Caco-2 (cell line): ENCODE data around the gene ZNF385C. TPM values are rescaled to one million over a fixed set of nuclear protein-coding genes. Genes with fewer than 3 reads are reported as not detected.

Experiments used
- BruUV-seq: library from RNA; stranded (reverse); fragments of 400-500 nt; replicated peaks from 2 replicates; lab custom pipeline; 2021; lab: Mats Ljungman, UMichigan
- CTCF ChIA-PET: fragments of 300-600 bp; sonication (Branson Sonifier 250); formaldehyde crosslinking; loops from one replicate; lab custom pipeline; 2022; ENCODE audit warnings: antibody characterized with exemption; lab: Charles Lee
- POLR2A ChIA-PET: fragments of 300-600 bp; sonication (Branson Sonifier 250); formaldehyde crosslinking; loops from one replicate; lab custom pipeline; 2022; ENCODE audit warnings: antibody characterized with exemption; lab: Charles Lee
- DNase-seq, 2 experiments: peaks; one replicate each; pipeline versions ENCODE4 v3.0.0 to v3.0.0-alpha.2; 2020 to 2022
- H3K27me3 ChIP-seq: replicated peaks from 2 replicates; pipeline ENCODE4 v1.6.0; 2011; ENCODE audit warnings: low read length; ENCODE audit not compliant: control insufficient read depth, insufficient read depth
- H3K36me3 ChIP-seq: 2 replicates; pipeline ENCODE4 v1.5.1; 2011; ENCODE audit warnings: low read length; ENCODE audit not compliant: control insufficient read depth, insufficient read depth
- H3K4me1 ChIP-seq: fragments of 250-450 bp; sonication (Bioruptor Pico); 2 replicates; pipeline ENCODE4 v1.5.1; 2020; ENCODE audit warnings: mild to moderate bottlenecking
- H3K4me3 ChIP-seq: 2 replicates; pipeline ENCODE4 v1.5.1; 2011; ENCODE audit warnings: low read depth, mild to moderate bottlenecking, control low read depth, low read length
- H3K9me3 ChIP-seq: fragments of 250-450 bp; sonication (Bioruptor Pico); 2 replicates; pipeline ENCODE4 v1.5.1; 2020; ENCODE audit warnings: mild to moderate bottlenecking, moderate library complexity
- H3K27ac Mint-ChIP-seq: one replicate; pipeline ENCODE4 v1.8.0; 2022; ENCODE audit warnings: mixed read lengths; ENCODE audit not compliant: unreplicated experiment
- H3K27me3 Mint-ChIP-seq: one replicate; pipeline ENCODE4 v1.8.0; 2022; ENCODE audit warnings: mixed read lengths; ENCODE audit not compliant: insufficient read depth, unreplicated experiment
- H3K36me3 Mint-ChIP-seq: one replicate; pipeline ENCODE4 v1.8.0; 2022; ENCODE audit warnings: mild to moderate bottlenecking, mixed read lengths; ENCODE audit not compliant: insufficient read depth, unreplicated experiment
- H3K4me1 Mint-ChIP-seq: one replicate; pipeline ENCODE4 v1.8.0; 2022; ENCODE audit warnings: low read depth, mixed read lengths; ENCODE audit not compliant: unreplicated experiment
- H3K4me3 Mint-ChIP-seq: one replicate; pipeline ENCODE4 v1.8.0; 2022; ENCODE audit warnings: mild to moderate bottlenecking, moderate library complexity, mixed read lengths; ENCODE audit not compliant: unreplicated experiment
- H3K9me3 Mint-ChIP-seq: one replicate; pipeline ENCODE4 v1.8.0; 2022; ENCODE audit warnings: mixed read lengths; ENCODE audit not compliant: unreplicated experiment
- CTCF ChIP-seq, 2 experiments: fragments of 200-600 bp in 1 of 2; IDR thresholded peaks; 1 replicate in 1 of 2; 2 replicates in 1 of 2; pipeline versions ENCODE4 v1.5.1 to v1.8.0; 2011 to 2022; ENCODE audit warnings: antibody characterized with exemption in 1 of 2, control low read depth in 1 of 2, inconsistent platforms in 1 of 2, low read depth in 1 of 2, low read length in 1 of 2, mild to moderate bottlenecking in 1 of 2, moderate library complexity in 1 of 2; ENCODE audit not compliant: insufficient read depth in 1 of 2, severe bottlenecking in 1 of 2, unreplicated experiment in 1 of 2
- intact Hi-C: fragments of 100-400 bp; cut with micrococcal nuclease; formaldehyde crosslinking; loops from one replicate; pipeline ENCODE4 v1.10.0; 2022; ENCODE audit not compliant: unreplicated experiment
- total RNA-seq: library from RNA; stranded (reverse); gene quantifications from 2 replicates; pipeline ENCODE4 v1.2.3, GENCODE V29; 2022

Gene ZNF385C
- total RNA-seq, 1 experiment from 2014 or later, result 1.5 TPM

GRCh38 chr17:42018988-42019387 is 79.3 kb downstream of the ZNF385C start:
- TF ChIP-seq CTCF (IDR thresholded peaks at IDR 0.05; ENCODE audit: insufficient read depth in 1 of 2, low read depth in 1 of 2, low read length in 1 of 2, severe bottlenecking in 1 of 2, unreplicated experiment in 1 of 2), result no peak
- intact Hi-C loops, result loop anchor here (2.0 kb wide), 1 partner anchor 100 kb away; the partner anchor contains the start of gene ACLY
- no peak for DNase-seq
- Histone ChIP-seq H3K36me3 (0 out of 2 replicates have a peak, but pooled peaks cover 6% of the 10 kb centered on the region), H3K27me3 (no peaks in the 10 kb centered on the region), H3K4me3 (no peak overlapping the region), H3K4me1 (peaks cover 22% of the 10 kb centered on the region), H3K9me3 (no peaks in the 10 kb centered on the region)
- no peaks in the 10 kb centered on the region for H3K27me3 Mint-ChIP-seq
- H3K4me3 Mint-ChIP-seq, result peak overlapping the region; percentile 88
- no TSS peak for BruUV-seq
- H3K4me1 Mint-ChIP-seq, result peaks cover 25% of the 10 kb centered on the region
- H3K27ac Mint-ChIP-seq, result no peak overlapping the region
- POLR2A ChIA-PET, result interaction anchor here (0.9 to 3.5 kb wide), 3 partner anchors 16 to 233 kb away, joined by 3 to 40 read pairs (median 27); partner anchors contain the start of genes CNP and JUP
- CTCF ChIA-PET, result interaction anchor here (0.6 to 1.4 kb wide), 3 partner anchors 16 to 148 kb away, joined by 3 to 17 read pairs (median 6); no protein-coding TSS in a partner anchor
- H3K36me3 Mint-ChIP-seq, result peaks cover 59% of the 10 kb centered on the region
- H3K9me3 Mint-ChIP-seq, result no peaks in the 10 kb centered on the region

GRCh38 chr17:42018339-42018738 is 79.9 kb downstream of the ZNF385C start:
- TF ChIP-seq CTCF (IDR thresholded peaks at IDR 0.05; ENCODE audit: insufficient read depth in 1 of 2, low read depth in 1 of 2, low read length in 1 of 2, severe bottlenecking in 1 of 2, unreplicated experiment in 1 of 2), result no peak
- BruUV-seq, result no TSS peak
- Histone ChIP-seq H3K36me3 (0 out of 2 replicates have a peak, but pooled peaks cover 3% of the 10 kb centered on the region), H3K4me3 (peak overlapping the region; percentile 95), H3K4me1 (peaks cover 15% of the 10 kb centered on the region), H3K27me3 (no peaks in the 10 kb centered on the region), H3K9me3 (no peaks in the 10 kb centered on the region)
- POLR2A ChIA-PET, result interaction anchor here (0.6 to 3.5 kb wide), 5 partner anchors 15 to 232 kb away, joined by 3 to 40 read pairs (median 5); partner anchors contain the start of genes ACLY, CNP and JUP
- H3K27me3 Mint-ChIP-seq, result no peaks in the 10 kb centered on the region
- intact Hi-C loops, result loop anchor here (2.0 kb wide), 1 partner anchor 100 kb away; the partner anchor contains the start of gene ACLY
- H3K27ac Mint-ChIP-seq, result peak overlapping the region; percentile 99
- peaks cover 18% of the 10 kb centered on the region for H3K4me1 Mint-ChIP-seq
- peak overlapping the region; percentile 88 for H3K4me3 Mint-ChIP-seq
- no peak for DNase-seq
- H3K9me3 Mint-ChIP-seq, result no peaks in the 10 kb centered on the region
- peaks cover 61% of the 10 kb centered on the region for H3K36me3 Mint-ChIP-seq
- CTCF ChIA-PET, result interaction anchor here (0.6 to 1.9 kb wide), 8 partner anchors 9 to 293 kb away, joined by 3 to 6 read pairs (median 4); partner anchors contain the start of genes ODAD4 and ZNF385C

GRCh38 chr17:42017866-42018200 is 80.4 kb downstream of the ZNF385C start:
- CTCF ChIA-PET, result interaction anchor here (0.5 to 1.9 kb wide), 11 partner anchors 8 to 487 kb away, joined by 3 to 10 read pairs (median 4); partner anchors contain the start of genes KAT2A, ODAD4 and ZNF385C
- Histone ChIP-seq H3K4me1 (peaks cover 15% of the 10 kb centered on the region), H3K36me3 (0 out of 2 replicates have a peak, but pooled peaks cover 3% of the 10 kb centered on the region), H3K27me3 (no peaks in the 10 kb centered on the region), H3K4me3 (peak overlapping the region; percentile 95), H3K9me3 (no peaks in the 10 kb centered on the region)
- DNase-seq, result peak; percentile 64
- Mint-ChIP-seq H3K4me3 (peak overlapping the region; percentile 88), H3K9me3 (no peaks in the 10 kb centered on the region), H3K27ac (peak overlapping the region; percentile 99), H3K27me3 (no peaks in the 10 kb centered on the region), H3K4me1 (peaks cover 16% of the 10 kb centered on the region), H3K36me3 (peaks cover 60% of the 10 kb centered on the region)
- TF ChIP-seq CTCF (IDR thresholded peaks at IDR 0.05; ENCODE audit: insufficient read depth in 1 of 2, low read depth in 1 of 2, low read length in 1 of 2, severe bottlenecking in 1 of 2, unreplicated experiment in 1 of 2), result no peak
- BruUV-seq, result TSS peak; percentile 7
- intact Hi-C loops, result loop anchor here (2.0 kb wide), 3 partner anchors 15 to 99 kb away; partner anchors contain the start of genes ACLY and CNP
- POLR2A ChIA-PET, result interaction anchor here (0.6 to 3.5 kb wide), 11 partner anchors 15 to 1351 kb away, joined by 3 to 40 read pairs (median 5); partner anchors contain the start of genes ACLY, CNP, JUP and ODAD4
